ENCODE measurements around the gene TMEM181. TPM values are rescaled to one million over a fixed set of nuclear protein-coding genes. Genes with fewer than 3 reads are reported as not detected.
"Not testable (repeated sequence)": the region's sequence is repeated elsewhere in the genome, so short reads cannot be mapped to it uniquely, and the experiment has no call there.

Gene TMEM181
- polyA plus RNA-seq, 4 donors, result 14.9 to 41.1 (median 19.1) TPM

- Histone ChIP-seq H3K27ac (ENCODE audit: low read depth in 1 of 3, low read length in 2 of 3) (no peak overlapping the region), H3K27me3 (ENCODE audit: control insufficient read depth in 3 of 3, insufficient read depth in 3 of 3, low read length in 3 of 3) (peaks cover 0 to 3% (median 0%) of the 10 kb centered on the region in 3 donors), H3K9me3 (ENCODE audit: control insufficient read depth in 2 of 2, insufficient read depth in 1 of 2, low read depth in 1 of 2, low read length in 1 of 2) (no peaks in the 10 kb centered on the region), H3K4me1 (ENCODE audit: control insufficient read depth in 3 of 3, insufficient read depth in 2 of 3, low read depth in 1 of 3, low read length in 2 of 3) (peaks cover 0 to 2% (median 2%) of the 10 kb centered on the region in 3 donors), H3K36me3 (ENCODE audit: control insufficient read depth in 3 of 3, insufficient read depth in 2 of 3, low read depth in 1 of 3, low read length in 3 of 3) (no peaks in the 10 kb centered on the region), H3K4me3 (ENCODE audit: low read depth in 1 of 3, low read length in 3 of 3) (no peak overlapping the region)
- FAIRE-seq (no peak), DNase-seq (no peak)
- 83 to 89% (median 86%) methylated on average over 4 of the region's 4 CpGs for WGBS, 3 donors
Measured at GRCh38 chr6:158554611-158555361, 5.1 kb upstream of the TMEM181 start.

GRCh38 chr6:158556113-158556512 is 3.8 kb upstream of the TMEM181 start:
- no peaks in the 10 kb centered on the region for H3K36me3 ChIP-seq (ENCODE audit: control insufficient read depth in 3 of 3, insufficient read depth in 2 of 3, low read depth in 1 of 3, low read length in 3 of 3)
- H3K4me3 ChIP-seq (ENCODE audit: low read depth in 1 of 3, low read length in 3 of 3), result no peak overlapping the region
- H3K27ac ChIP-seq (ENCODE audit: low read depth in 1 of 3, low read length in 2 of 3), result no peak overlapping the region
- 68 to 77% (median 69%) methylated on average over 7 of the region's 7 CpGs for WGBS, 3 donors
- peaks cover 0 to 3% (median 0%) of the 10 kb centered on the region in 3 donors for H3K27me3 ChIP-seq (ENCODE audit: control insufficient read depth in 3 of 3, insufficient read depth in 3 of 3, low read length in 3 of 3)
- H3K4me1 ChIP-seq (ENCODE audit: control insufficient read depth in 3 of 3, insufficient read depth in 2 of 3, low read depth in 1 of 3, low read length in 2 of 3), result peaks cover under 1 to 5% (median 2%) of the 10 kb centered on the region in 3 donors
- FAIRE-seq (no peak), DNase-seq (no peak)
- no peaks in the 10 kb centered on the region for H3K9me3 ChIP-seq (ENCODE audit: control insufficient read depth in 2 of 2, insufficient read depth in 1 of 2, low read depth in 1 of 2, low read length in 1 of 2)

- FAIRE-seq; DNase-seq; H3K9me3 ChIP-seq (ENCODE audit: control insufficient read depth in 2 of 2, insufficient read depth in 1 of 2, low read depth in 1 of 2, low read length in 1 of 2); H3K27ac ChIP-seq (ENCODE audit: low read depth in 1 of 3, low read length in 2 of 3); H3K36me3 ChIP-seq (ENCODE audit: control insufficient read depth in 3 of 3, insufficient read depth in 2 of 3, low read depth in 1 of 3, low read length in 3 of 3); H3K27me3 ChIP-seq (ENCODE audit: control insufficient read depth in 3 of 3, insufficient read depth in 3 of 3, low read length in 3 of 3); H3K4me3 ChIP-seq (ENCODE audit: low read depth in 1 of 3, low read length in 3 of 3): not testable (repeated sequence)
- 93 to 98% (median 95%) methylated on average over 3 of the region's 3 CpGs for WGBS, 3 donors
- peaks cover 2 to 12% (median 5%) of the 10 kb centered on the region in 3 donors for H3K4me1 ChIP-seq (ENCODE audit: control insufficient read depth in 3 of 3, insufficient read depth in 2 of 3, low read depth in 1 of 3, low read length in 2 of 3)
Measured at GRCh38 chr6:158557110-158557509, 2.8 kb upstream of the TMEM181 start.

- H3K4me3 ChIP-seq (ENCODE audit: low read depth in 1 of 3, low read length in 3 of 3), result no peak overlapping the region
- peaks cover 0 to 3% (median 0%) of the 10 kb centered on the region in 3 donors for H3K27me3 ChIP-seq (ENCODE audit: control insufficient read depth in 3 of 3, insufficient read depth in 3 of 3, low read length in 3 of 3)
- no peaks in the 10 kb centered on the region for H3K9me3 ChIP-seq (ENCODE audit: control insufficient read depth in 2 of 2, insufficient read depth in 1 of 2, low read depth in 1 of 2, low read length in 1 of 2)
- H3K4me1 ChIP-seq (ENCODE audit: control insufficient read depth in 3 of 3, insufficient read depth in 2 of 3, low read depth in 1 of 3, low read length in 2 of 3), result peaks cover 2 to 12% (median 7%) of the 10 kb centered on the region in 3 donors
- H3K27ac ChIP-seq (ENCODE audit: low read depth in 1 of 3, low read length in 2 of 3), result no peak overlapping the region
- no peak for FAIRE-seq
- no peak for DNase-seq
- WGBS, 3 donors, result 80 to 85% (median 81%) methylated on average over 5 of the region's 5 CpGs
- H3K36me3 ChIP-seq (ENCODE audit: control insufficient read depth in 3 of 3, insufficient read depth in 2 of 3, low read depth in 1 of 3, low read length in 3 of 3), result peaks cover 0 to 3% (median 0%) of the 10 kb centered on the region in 3 donors
Measured at GRCh38 chr6:158557927-158558326, 2.0 kb upstream of the TMEM181 start.

- Histone ChIP-seq H3K9me3 (ENCODE audit: control insufficient read depth in 2 of 2, insufficient read depth in 1 of 2, low read depth in 1 of 2, low read length in 1 of 2) (no peaks in the 10 kb centered on the region), H3K27me3 (ENCODE audit: control insufficient read depth in 3 of 3, insufficient read depth in 3 of 3, low read length in 3 of 3) (peaks cover 0 to 3% (median 0%) of the 10 kb centered on the region in 3 donors), H3K4me1 (ENCODE audit: control insufficient read depth in 3 of 3, insufficient read depth in 2 of 3, low read depth in 1 of 3, low read length in 2 of 3) (peaks cover 2 to 12% (median 7%) of the 10 kb centered on the region in 3 donors), H3K36me3 (ENCODE audit: control insufficient read depth in 3 of 3, insufficient read depth in 2 of 3, low read depth in 1 of 3, low read length in 3 of 3) (peaks cover 0 to 3% (median 0%) of the 10 kb centered on the region in 3 donors), H3K27ac (ENCODE audit: low read depth in 1 of 3, low read length in 2 of 3) (no peak overlapping the region), H3K4me3 (ENCODE audit: low read depth in 1 of 3, low read length in 3 of 3) (no peak overlapping the region)
- FAIRE-seq (no peak), DNase-seq (no peak)
- WGBS, 3 donors, result 93 to 94% (median 94%) methylated on average over 14 of the region's 14 CpGs
Measured at GRCh38 chr6:158558415-158559306, 1.2 kb upstream of the TMEM181 start.

GRCh38 chr6:158559338-158559894 is 475 bp upstream of the TMEM181 start:
- no peak for DNase-seq
- no peaks in the 10 kb centered on the region for H3K9me3 ChIP-seq (ENCODE audit: control insufficient read depth in 2 of 2, insufficient read depth in 1 of 2, low read depth in 1 of 2, low read length in 1 of 2)
- no peak for FAIRE-seq
- 48 to 52% (median 52%) methylated on average over 14 of the region's 14 CpGs for WGBS, 3 donors
- peaks cover 2 to 13% (median 12%) of the 10 kb centered on the region in 3 donors for H3K4me1 ChIP-seq (ENCODE audit: control insufficient read depth in 3 of 3, insufficient read depth in 2 of 3, low read depth in 1 of 3, low read length in 2 of 3)
- H3K27me3 ChIP-seq (ENCODE audit: control insufficient read depth in 3 of 3, insufficient read depth in 3 of 3, low read length in 3 of 3), result peaks cover 0 to 3% (median 0%) of the 10 kb centered on the region in 3 donors
- H3K27ac ChIP-seq (ENCODE audit: low read depth in 1 of 3, low read length in 2 of 3), result peak overlapping the region; percentile 69 to 96 (median 94)
- peaks cover 0 to 11% (median 0%) of the 10 kb centered on the region in 3 donors for H3K36me3 ChIP-seq (ENCODE audit: control insufficient read depth in 3 of 3, insufficient read depth in 2 of 3, low read depth in 1 of 3, low read length in 3 of 3)
- peak overlapping the region; percentile 56 to 96 (median 83) for H3K4me3 ChIP-seq (ENCODE audit: low read depth in 1 of 3, low read length in 3 of 3)

- H3K4me3 ChIP-seq (ENCODE audit: low read depth in 1 of 3, low read length in 3 of 3), result peak overlapping the region; percentile 64 to 96 (median 83)
- H3K27ac ChIP-seq (ENCODE audit: low read depth in 1 of 3, low read length in 2 of 3), result peak overlapping the region; percentile 88 to 96 (median 94)
- DNase-seq (peak in 1 of 2 donors; percentile 59), FAIRE-seq (no peak)
- peaks cover 2 to 14% (median 12%) of the 10 kb centered on the region in 3 donors for H3K4me1 ChIP-seq (ENCODE audit: control insufficient read depth in 3 of 3, insufficient read depth in 2 of 3, low read depth in 1 of 3, low read length in 2 of 3)
- peaks cover 0 to 3% (median 0%) of the 10 kb centered on the region in 3 donors for H3K27me3 ChIP-seq (ENCODE audit: control insufficient read depth in 3 of 3, insufficient read depth in 3 of 3, low read length in 3 of 3)
- H3K36me3 ChIP-seq (ENCODE audit: control insufficient read depth in 3 of 3, insufficient read depth in 2 of 3, low read depth in 1 of 3, low read length in 3 of 3), result peaks cover 0 to 19% (median 0%) of the 10 kb centered on the region in 3 donors
- H3K9me3 ChIP-seq (ENCODE audit: control insufficient read depth in 2 of 2, insufficient read depth in 1 of 2, low read depth in 1 of 2, low read length in 1 of 2), result no peaks in the 10 kb centered on the region
- WGBS, 3 donors, result 1 to 6% (median 4%) methylated on average over 19 of the region's 19 CpGs
Measured at GRCh38 chr6:158560836-158561320, 987 bp downstream of the TMEM181 start.
